Fibroblast of lung (primary cell): ENCODE data around the gene SPACA4.

Source experiments
- CTCF ChIP-seq, 2 donors: IDR thresholded peaks in 1 of 2; conservative IDR thresholded peaks in 1 of 2; 1 replicate in 1 of 2; 2 replicates in 1 of 2; pipeline ENCODE4 v1.5.1; 2011 to 2012; ENCODE audit warnings: low read length in 2 of 2, control low read depth in 1 of 2, inconsistent platforms in 1 of 2, low read depth in 1 of 2, mild to moderate bottlenecking in 1 of 2
- EZH2 ChIP-seq: IDR thresholded peaks from 2 replicates; pipeline ENCODE4 v1.5.1; 2012; ENCODE audit warnings: low read length, control low read depth, mild to moderate bottlenecking; ENCODE audit errors: missing control alignments

GRCh38 chr19:48606463-48607358 is at the start of gene SPACA4:
- no peak for TF ChIP-seq CTCF (conservative IDR thresholded peaks at IDR 0.05 in 1 of 2, IDR thresholded peaks at IDR 0.05 in 1 of 2; ENCODE audit: low read depth in 1 of 2, low read length in 2 of 2)
- no peak for TF ChIP-seq EZH2
